ENCODE measurements around the gene PCOLCE2.
"Not testable (repeated sequence)": the region's sequence is repeated elsewhere in the genome, so short reads cannot be mapped to it uniquely, and the experiment has no call there.

The PCOLCE2 gene

GRCh38 chr3:142898346-142899213 is 9.7 kb upstream of the PCOLCE2 start:
- DNase-seq, result peak in 1 of 2 experiments; percentile 37

- no peak for DNase-seq
These were observed 8.9 kb upstream of the PCOLCE2 start for GRCh38 chr3:142897807-142898206.

- no peak for DNase-seq
These were observed 8.1 kb upstream of the PCOLCE2 start for GRCh38 chr3:142896996-142897395.

GRCh38 chr3:142896201-142896755 is 7.4 kb upstream of the PCOLCE2 start:
- DNase-seq, result no peak

- DNase-seq, result no peak
These were observed 5.6 kb upstream of the PCOLCE2 start for GRCh38 chr3:142894493-142894892.

- DNase-seq, result no peak
These were observed 3.8 kb upstream of the PCOLCE2 start for GRCh38 chr3:142892714-142893113.

GRCh38 chr3:142890592-142890991 is 1.7 kb upstream of the PCOLCE2 start:
- DNase-seq, result no peak

GRCh38 chr3:142889212-142890014 is 530 bp upstream of the PCOLCE2 start:
- no peak for DNase-seq

GRCh38 chr3:142888099-142888480 is 793 bp downstream of the PCOLCE2 start:
- DNase-seq, result peak; percentile 85 to 88

GRCh38 chr3:142886940-142887339 is 1.9 kb downstream of the PCOLCE2 start:
- no peak for DNase-seq

GRCh38 chr3:142886021-142886420 is 2.9 kb downstream of the PCOLCE2 start:
- no peak for DNase-seq

GRCh38 chr3:142884531-142884930 is 4.4 kb downstream of the PCOLCE2 start:
- no peak for DNase-seq

GRCh38 chr3:142883534-142883933 is 5.3 kb downstream of the PCOLCE2 start:
- not testable (repeated sequence) for DNase-seq

- no peak for DNase-seq
These were observed 7.2 kb downstream of the PCOLCE2 start for GRCh38 chr3:142881445-142882224.

- no peak for DNase-seq
These were observed 10.1 kb downstream of the PCOLCE2 start for GRCh38 chr3:142878649-142879300.

- no peak for DNase-seq
These were observed 12.5 kb downstream of the PCOLCE2 start for GRCh38 chr3:142876417-142876816.

- no peak for DNase-seq
These were observed 13.2 kb downstream of the PCOLCE2 start for GRCh38 chr3:142875583-142876207.

GRCh38 chr3:142875099-142875498 is 13.8 kb downstream of the PCOLCE2 start:
- no peak for DNase-seq

- DNase-seq, result not testable (repeated sequence)
These were observed 20.5 kb downstream of the PCOLCE2 start for GRCh38 chr3:142868382-142868781.

GRCh38 chr3:142866841-142867631 is 21.8 kb downstream of the PCOLCE2 start:
- DNase-seq, result peak; percentile 28 to 54

All from NCI-H524 (cell line).